ENCODE data around the gene SERP2.

Gene SERP2

GRCh38 chr13:44416744-44417143, 43.1 kb downstream of the SERP2 start:
- no peak for TF ChIP-seq POLR2A (IDR thresholded peaks at IDR 0.05; ENCODE audit: low read depth, low read length)
- DNase-seq (ENCODE audit: insufficient read length, low spot score) (no peak), FAIRE-seq (no peak)

- DNase-seq (ENCODE audit: insufficient read length, low spot score) (no peak), FAIRE-seq (no peak)
- no peak for TF ChIP-seq POLR2A (IDR thresholded peaks at IDR 0.05; ENCODE audit: low read depth, low read length)
Observed at GRCh38 chr13:44417446-44417845, 43.8 kb downstream of the SERP2 start.

GRCh38 chr13:44417876-44418275, 44.3 kb downstream of the SERP2 start:
- no peak for TF ChIP-seq POLR2A (IDR thresholded peaks at IDR 0.05; ENCODE audit: low read depth, low read length)
- DNase-seq (ENCODE audit: insufficient read length, low spot score) (no peak), FAIRE-seq (no peak)

DNA sequence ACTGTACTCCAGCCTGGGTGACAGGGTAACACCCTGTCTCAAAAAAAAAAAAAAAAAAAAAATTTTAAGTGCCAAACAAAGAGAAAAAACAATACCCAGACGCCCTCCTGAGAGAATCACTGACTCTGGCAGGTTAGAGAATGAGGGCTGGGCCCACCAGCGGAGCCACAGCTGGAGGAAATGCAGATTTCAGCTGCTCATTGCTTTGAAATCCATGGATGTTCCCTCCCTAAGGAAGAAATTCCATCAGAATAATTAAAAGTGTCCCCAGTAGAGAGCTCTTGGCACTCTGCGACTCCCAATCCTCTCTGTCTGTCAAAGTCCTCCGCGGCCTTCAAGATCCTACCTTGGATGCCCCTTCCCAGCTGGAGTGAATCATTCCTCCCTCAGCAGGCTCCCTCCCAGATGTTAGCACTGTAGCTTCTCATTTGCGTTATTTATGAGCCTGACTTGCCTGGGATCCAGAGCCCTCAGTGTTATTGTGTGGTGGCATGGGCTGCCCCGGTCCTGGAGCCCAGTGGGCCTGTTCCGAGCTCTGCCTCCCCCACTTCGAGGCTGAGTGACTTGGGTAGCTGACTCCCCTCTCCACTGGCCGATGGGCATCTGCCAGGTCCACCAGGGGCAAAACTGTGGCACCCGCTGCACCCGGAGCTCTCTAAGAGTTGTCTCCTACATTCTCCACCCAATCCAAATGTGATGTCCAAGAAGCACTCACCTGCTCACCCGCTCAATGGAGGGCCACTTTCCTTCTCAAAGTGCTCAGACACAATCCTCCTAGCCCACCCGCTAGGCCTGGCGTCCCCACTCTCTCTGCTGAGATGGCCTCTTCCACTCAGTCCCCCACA, 47.0 kb downstream of the SERP2 start:
- no peak for FAIRE-seq
- TF ChIP-seq POLR2A (IDR thresholded peaks at IDR 0.05; ENCODE audit: low read depth, low read length) = no peak
- no peak for DNase-seq (ENCODE audit: insufficient read length, low spot score)

DNA sequence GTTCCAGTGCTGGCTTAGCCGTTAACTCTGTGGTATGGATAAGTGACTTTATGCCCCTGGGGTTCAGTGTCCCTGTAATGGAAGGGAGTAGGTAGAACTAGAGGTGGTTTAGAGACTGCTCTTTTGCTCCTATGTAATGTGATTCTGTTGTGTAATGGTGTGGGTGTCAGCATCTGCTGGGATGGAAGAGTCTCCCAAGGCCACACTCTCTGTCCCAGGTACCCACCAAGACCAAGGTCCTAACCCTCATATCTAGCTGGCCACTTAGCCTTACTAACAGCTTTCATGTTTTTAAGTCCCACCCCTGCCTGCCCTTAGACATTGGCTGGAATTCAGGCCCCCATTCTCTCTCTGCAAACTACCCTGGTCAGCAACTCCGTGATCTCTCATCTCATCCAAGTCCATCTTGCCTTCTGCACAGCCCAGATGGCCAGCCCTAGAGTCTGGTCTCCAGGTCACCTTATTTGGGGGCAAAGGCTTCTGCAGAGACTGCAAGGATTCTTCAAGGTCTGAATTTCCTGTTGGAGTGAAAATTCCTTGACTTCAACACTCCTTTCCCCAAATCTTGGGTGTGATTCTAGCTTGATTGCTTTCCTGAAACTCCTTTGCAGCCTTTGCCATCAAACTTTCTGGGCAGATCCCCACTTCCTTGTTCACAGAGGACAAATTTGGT, 48.4 kb downstream of the SERP2 start:
- no peak for TF ChIP-seq POLR2A (IDR thresholded peaks at IDR 0.05; ENCODE audit: low read depth, low read length)
- no peak for FAIRE-seq
- no peak for DNase-seq (ENCODE audit: insufficient read length, low spot score)

DNA sequence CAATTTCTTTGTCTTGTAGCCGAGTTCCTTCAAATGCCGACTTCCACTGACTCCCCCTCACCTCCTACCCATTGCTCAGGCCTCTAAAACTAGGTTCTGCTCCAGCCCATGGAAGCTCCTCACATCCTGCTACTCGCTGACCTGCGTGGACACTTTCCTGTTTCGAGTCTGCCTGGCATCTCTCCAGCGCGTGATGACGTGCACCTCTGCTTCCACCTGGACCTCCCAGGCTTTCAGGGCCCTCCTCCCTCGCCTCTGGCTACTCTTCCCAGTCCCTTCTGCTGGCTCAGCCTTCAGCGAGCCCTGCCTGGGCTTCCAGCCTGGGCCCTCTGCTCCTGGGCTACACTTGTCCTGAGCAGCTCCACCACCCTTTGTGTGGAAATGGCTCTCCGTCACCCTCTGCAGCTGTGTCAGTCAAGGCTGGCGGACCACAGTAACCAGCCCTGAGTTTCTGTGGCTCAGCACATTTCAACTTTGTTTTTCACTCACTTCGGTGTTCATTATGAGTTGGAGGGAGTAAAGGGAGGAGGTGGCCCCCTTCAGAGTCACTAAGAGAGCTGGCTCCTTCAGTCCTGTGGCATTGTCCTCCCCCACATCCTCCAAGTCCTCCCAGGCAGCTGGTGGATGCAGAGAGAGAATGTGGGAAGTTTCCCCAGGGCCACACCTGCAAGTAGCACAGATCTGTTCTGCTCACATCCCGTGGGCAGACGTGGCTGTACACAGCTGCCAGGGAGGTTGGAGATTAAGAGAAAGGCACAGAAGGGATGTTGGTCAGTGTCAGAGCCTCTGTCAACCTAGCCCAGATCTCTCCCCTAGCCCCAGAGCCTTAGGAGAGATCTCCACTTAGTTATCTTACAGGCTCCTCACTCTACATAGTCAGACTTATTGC, 49.4 kb downstream of the SERP2 start:
- no peak for TF ChIP-seq POLR2A (IDR thresholded peaks at IDR 0.05; ENCODE audit: low read depth, low read length)
- FAIRE-seq = no peak
- DNase-seq (ENCODE audit: insufficient read length, low spot score) = no peak

GRCh38 chr13:44423824-44424223, 50.2 kb downstream of the SERP2 start:
- DNase-seq (ENCODE audit: insufficient read length, low spot score) (no peak), FAIRE-seq (no peak)
- TF ChIP-seq POLR2A (IDR thresholded peaks at IDR 0.05; ENCODE audit: low read depth, low read length) = no peak

DNA sequence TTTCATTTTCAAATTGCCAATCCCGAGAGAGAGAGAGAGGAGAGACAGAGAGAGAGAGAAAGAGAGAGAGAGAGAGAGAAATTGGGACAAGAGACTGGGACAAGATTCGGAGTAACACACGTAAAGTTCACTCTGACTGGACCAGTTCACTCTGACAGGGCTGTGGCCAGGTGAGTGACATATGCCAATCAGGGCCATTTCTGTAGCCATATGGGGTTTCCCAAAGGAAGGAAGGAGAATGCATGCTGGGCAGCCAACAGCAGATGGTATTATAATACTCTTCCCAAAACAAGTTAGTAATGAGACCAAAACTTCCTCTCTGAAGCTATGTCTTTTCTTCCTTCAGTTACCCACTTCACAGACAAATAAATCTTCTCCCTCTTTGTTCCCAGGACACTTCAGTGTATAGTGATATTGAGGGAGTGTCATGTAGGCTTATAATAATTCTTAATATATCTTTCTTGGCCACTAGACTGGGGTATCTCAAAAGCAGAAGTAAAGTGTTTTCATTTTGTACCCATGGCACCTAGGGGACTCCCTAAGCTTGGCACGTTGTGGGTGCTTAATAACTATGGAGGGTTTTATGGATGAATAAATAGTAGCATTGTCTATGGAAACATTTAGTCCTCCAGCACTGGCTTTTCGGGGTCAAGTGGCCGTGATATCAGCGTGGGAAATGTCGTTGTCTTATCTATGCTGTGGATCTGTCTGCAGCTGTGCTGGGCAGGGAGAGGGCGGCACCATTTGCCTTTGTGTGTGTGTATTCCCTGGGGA, 51.6 kb downstream of the SERP2 start:
- no peak for TF ChIP-seq POLR2A (IDR thresholded peaks at IDR 0.05; ENCODE audit: low read depth, low read length)
- FAIRE-seq (no peak), DNase-seq (ENCODE audit: insufficient read length, low spot score) (no peak)

GRCh38 chr13:44425815-44426078, 52.1 kb downstream of the SERP2 start:
- FAIRE-seq = no peak
- no peak for TF ChIP-seq POLR2A (IDR thresholded peaks at IDR 0.05; ENCODE audit: low read depth, low read length)
- no peak for DNase-seq (ENCODE audit: insufficient read length, low spot score)

DNA sequence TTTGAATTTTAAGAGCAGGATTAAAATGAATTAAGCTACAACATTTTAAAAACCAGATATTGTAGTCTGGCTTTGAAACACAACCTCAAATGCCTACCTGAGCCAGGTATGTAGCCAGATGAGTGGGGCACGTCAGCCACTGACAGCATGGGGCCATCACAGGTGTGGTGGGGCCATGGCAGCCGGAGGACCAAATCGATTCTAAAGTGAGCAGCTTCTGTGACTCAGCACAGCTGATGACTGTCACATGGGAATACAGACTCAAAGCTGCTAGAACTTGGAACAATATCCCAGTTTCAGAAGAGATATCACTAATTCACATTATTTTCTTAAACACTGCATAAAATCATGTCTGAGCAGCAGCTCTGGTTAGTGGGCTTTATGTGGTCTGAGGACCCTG, 52.8 kb downstream of the SERP2 start:
- no peak for FAIRE-seq
- no peak for TF ChIP-seq POLR2A (IDR thresholded peaks at IDR 0.05; ENCODE audit: low read depth, low read length)
- no peak for DNase-seq (ENCODE audit: insufficient read length, low spot score)

GRCh38 chr13:44429311-44429710, 55.7 kb downstream of the SERP2 start:
- no peak for FAIRE-seq
- DNase-seq (ENCODE audit: insufficient read length, low spot score) = no peak
- TF ChIP-seq POLR2A (IDR thresholded peaks at IDR 0.05; ENCODE audit: low read depth, low read length) = no peak

DNA sequence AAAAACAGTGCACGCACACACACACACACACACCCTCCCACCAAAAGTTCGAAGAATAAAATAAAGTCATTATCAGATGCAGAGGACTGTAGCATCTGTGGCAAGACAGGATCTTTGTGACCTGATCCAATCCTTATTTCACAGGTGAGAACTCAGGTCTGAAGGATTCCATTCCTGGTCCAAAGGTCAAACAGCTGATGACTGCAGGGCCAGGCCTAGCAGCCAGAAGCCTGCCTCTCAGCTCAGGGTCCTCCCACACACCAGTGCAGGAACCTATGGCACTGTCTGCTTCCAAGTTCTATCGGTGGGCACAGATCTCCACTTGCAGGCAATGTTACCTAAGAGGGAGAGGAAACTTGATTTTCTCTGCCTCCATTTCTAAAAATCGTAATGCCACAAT, 57.5 kb downstream of the SERP2 start:
- TF ChIP-seq POLR2A (IDR thresholded peaks at IDR 0.05; ENCODE audit: low read depth, low read length) = no peak
- no peak for DNase-seq (ENCODE audit: insufficient read length, low spot score)
- no peak for FAIRE-seq

DNA sequence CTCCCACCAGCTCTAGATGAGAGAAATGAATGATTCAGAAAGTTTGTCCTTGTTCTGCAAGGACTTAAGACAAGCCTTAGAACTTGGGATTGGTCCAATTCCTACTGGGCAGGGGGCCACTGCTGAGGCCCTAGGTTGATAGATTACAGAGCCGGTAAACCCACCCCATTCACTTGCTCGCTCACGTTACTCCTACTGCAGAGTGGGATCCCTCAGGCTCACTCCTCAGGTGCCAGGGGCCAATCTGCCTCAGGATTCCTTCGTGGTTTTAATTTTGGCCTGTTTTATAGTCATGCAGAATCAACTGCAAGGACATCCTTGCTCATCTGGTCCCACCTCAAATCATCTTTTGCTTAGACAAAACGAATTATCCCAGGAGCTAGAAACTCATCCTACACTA, 59.0 kb downstream of the SERP2 start:
- no peak for DNase-seq (ENCODE audit: insufficient read length, low spot score)
- FAIRE-seq = no peak
- no peak for TF ChIP-seq POLR2A (IDR thresholded peaks at IDR 0.05; ENCODE audit: low read depth, low read length)

Measured in H54 (cell line).